HG03521 (cell line): ENCODE results near the gene ZC3H10.

Source experiments
- ATAC-seq: cut with Tn5 transposase; IDR thresholded peaks from one replicate; pipeline ENCODE4 v1.9.1; 2021; ENCODE audit warnings: mild to moderate bottlenecking, moderate library complexity; ENCODE audit not compliant: unreplicated experiment

ZC3H10 gene

DNA sequence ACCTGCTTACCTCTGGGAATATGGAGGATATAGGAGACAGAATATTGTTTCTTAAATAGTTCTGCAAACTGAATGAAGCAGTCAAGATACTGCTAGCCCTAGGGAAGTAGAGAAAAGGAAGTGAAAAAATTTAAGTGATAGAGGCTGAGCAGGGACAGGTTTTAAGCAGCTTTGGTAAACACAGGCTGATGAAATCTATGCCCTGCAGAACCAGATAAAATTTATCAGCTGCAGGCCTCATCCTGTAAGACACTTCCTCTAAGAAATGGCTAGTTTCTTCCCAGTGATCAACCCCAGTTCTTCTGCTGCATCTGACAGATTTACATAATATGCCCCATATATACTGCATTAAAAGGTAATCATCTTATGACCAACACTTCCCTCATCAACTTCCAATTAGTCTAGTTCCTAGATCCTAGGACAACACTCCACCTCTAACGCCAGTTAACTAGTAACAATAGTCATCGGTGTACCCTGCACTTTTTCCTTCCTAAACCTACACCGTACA, 8.7 kb downstream of the ZC3H10 start:
- ATAC-seq: no peak

DNA sequence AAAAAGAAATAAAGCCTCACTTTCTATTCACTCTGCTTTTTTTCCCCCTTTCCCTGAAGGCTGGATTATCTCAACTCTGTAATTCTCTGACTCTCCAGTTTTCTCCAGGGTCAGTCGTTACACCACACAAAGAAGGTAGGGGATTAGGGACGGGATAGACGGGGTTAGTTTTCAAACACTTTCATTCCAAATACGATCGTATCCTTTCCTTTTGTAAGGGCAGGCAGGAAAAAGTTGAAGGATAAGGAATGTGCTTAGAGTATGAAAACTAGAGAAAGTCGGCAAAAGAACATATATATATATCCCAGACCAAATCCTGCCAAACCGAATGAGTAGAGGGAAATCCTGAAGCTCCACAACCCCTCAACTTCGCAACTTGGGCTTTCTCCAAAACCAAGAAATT, 9.4 kb downstream of the ZC3H10 start:
- ATAC-seq: no peak

DNA sequence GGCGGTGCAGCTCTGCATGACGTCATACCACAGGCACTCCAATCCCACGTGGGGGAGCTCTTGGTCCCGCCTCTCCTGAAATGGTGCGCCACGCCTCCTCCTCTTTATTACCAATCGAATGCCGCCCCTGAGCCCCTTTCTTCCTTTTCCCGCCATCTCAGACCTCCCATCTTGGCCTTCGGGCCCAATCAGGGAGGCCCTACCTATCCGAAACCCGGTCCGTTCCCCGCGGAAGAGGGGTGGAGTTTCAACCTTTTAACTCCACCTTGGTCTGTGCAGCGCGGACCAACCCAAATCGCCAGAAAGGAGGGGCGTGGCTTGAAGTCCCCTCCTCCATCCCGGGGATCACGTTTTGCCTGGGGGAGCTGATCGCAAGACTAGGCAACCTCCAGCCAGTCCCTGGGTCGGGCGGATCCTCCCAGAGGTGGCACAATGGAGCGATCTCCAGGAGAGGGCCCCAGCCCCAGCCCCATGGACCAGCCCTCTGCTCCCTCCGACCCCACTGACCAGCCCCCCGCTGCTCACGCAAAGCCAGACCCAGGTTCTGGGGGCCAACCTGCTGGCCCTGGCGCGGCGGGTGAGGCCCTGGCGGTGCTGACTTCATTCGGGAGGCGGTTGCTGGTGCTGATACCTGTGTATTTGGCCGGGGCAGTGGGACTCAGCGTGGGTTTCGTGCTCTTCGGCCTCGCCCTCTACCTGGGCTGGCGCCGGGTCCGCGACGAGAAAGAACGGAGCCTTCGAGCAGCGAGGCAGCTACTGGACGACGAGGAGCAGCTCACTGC, 10.0 kb downstream of the ZC3H10 start, which contains the start of gene ESYT1:
ESYT1 (plus strand) TSS at position 380 of the 782 bp plus-strand sequence; CDS start at position 433, 53 bp downstream.
- ATAC-seq: peak; percentile 91

DNA sequence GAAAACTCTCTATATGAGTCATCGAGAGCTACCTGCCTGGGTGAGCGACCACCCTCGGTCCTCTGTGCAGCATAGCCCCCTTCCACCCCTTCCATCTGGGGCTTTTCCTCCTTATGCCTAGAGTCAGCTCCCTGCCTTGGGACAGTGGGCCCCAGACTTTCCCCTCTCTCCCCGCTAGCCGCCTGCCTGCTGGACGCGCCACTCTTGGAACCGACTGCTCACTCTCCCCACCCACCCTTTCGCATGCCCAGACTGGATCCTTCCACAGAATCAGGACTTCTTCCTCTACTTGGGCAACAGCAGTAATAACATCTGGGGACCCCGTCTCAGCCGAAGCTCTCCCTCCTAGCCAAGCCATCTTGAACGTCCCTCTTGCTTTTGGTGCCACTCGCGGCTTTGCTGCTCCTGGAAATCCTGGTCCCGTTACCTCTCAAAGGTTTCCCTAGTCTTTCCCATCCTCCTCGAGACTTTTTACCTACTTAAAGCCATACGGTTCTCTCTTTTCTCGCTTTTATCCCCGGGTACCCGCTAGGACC, 10.7 kb downstream of the ZC3H10 start:
- ATAC-seq: no peak

DNA sequence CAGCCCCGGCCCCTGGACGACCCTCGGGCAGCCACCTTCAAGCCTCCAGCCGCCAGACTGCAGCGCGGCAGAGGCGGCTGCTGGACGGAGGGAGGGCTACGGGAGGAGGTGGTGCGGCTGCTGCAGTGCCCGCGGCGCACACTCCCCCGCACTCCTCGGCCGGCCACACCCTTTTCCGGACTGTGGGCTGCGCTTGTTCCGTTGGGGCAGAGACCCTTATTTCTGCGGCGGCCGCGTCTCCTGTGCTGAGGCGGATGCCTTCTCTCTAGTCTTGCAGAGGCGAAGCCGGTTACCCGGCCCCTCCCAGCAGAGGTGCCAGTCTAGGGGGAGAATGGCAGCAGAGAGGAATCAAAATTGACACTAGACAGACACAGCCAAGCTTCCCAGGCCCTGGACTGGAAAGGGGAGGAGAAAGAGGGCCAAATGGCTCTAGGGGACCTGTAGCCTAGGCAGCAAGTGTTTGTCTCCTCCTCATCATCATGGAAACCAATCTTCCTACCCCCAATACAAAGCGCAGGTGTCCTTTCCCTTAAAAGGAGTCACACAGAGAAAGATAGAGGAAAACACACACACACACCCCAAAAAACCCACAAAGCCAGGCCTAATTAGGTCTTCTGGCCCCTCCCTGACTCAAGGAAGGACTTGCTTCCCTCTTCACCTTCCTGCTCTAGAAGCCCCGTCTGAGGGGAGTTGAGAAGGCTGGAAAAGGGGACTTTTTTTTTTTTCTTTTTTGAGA, 11.3 kb downstream of the ZC3H10 start:
- ATAC-seq: no peak

DNA sequence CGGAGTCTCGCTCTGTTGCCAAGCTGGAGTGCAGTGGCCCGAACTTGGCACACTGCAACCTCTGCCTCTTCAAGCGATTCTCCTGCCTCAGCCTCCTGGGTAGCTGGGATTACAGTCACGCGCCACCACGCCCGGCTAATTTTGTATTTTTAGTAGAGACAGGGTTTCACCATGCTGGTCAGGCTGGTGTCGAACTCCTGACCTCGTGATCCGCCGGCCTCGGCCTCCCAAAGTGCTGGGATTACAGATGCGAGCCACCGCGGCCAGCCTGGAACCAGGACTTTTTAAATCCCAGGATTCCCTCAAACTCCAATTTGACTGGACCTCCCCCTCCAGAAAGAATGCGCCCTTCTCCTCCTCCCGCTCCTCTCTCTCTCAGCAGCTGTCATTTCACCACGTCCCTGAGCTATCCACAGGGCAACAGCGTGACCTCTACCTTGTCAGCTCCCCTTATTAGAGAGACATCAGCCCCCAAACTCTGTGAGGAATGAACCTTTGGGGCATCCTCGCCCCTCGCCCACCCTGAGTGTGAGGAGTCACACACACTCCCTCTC, 12.0 kb downstream of the ZC3H10 start:
- no peak for ATAC-seq

DNA sequence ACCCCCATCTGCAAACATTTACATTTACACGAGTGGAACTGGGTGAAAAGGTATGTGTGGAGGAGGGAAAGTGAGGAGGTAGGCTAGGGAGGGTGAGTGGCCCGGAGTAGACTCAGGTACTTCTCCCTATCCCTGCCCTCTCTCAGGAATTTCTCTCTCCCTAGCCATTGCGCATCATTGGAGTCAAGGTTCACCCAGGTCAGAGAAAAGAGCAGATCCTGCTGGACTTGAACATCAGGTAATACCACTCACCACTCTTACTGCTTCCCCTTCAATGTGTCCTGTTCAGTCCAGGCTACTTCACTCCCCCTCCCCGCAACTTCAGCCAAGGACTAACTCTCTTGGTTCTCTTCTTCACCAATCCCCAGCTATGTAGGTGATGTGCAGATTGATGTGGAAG, 12.8 kb downstream of the ZC3H10 start:
- ATAC-seq: no peak

DNA sequence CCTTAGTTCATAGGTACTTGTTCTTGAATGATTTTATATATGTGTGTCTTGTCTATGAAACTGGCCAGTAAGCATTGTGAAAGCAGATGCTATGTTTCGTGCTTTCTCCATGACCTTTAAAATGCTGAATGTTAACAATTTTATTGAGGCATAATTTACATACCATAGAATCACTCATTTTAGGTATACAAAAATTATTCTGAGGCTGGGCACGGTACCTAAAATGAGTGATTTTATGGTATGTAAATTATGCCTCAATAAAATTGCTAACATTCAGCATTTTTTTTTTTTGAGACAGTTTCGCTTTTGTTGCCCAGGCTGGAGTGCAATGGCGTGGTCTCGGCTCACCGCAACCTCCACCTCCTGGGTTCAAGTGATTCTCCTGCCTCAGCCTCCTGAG, 16.8 kb downstream of the ZC3H10 start:
- no peak for ATAC-seq

DNA sequence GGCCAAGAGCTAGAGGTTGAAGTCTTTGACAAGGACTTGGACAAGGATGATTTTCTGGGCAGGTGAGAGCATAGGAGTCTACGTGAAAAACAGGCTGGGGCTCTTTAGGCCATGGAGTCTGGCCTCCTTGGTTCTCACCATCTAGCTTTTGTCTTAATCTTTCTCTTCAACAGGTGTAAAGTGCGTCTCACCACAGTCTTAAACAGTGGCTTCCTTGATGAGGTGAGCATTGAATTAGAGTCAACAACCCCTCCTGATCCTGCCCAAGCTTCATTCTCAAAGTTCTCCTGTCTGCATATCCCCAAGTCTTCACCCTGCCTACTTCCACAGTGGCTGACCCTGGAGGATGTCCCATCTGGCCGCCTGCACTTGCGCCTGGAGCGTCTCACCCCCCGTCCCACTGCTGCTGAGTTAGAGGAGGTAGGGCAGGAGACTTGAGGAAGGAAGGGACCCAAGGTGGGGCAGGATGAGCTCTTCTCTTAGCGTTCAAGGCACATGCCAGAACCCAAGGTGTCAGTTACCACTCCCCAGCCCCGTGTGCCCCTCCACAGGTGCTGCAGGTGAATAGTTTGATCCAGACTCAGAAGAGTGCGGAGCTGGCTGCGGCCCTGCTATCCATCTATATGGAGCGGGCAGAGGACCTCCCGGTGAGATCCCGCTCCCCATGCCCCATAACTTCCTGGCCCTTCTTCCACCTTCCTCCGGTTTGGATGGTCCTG, 19.9 kb downstream of the ZC3H10 start:
- no peak for ATAC-seq

DNA sequence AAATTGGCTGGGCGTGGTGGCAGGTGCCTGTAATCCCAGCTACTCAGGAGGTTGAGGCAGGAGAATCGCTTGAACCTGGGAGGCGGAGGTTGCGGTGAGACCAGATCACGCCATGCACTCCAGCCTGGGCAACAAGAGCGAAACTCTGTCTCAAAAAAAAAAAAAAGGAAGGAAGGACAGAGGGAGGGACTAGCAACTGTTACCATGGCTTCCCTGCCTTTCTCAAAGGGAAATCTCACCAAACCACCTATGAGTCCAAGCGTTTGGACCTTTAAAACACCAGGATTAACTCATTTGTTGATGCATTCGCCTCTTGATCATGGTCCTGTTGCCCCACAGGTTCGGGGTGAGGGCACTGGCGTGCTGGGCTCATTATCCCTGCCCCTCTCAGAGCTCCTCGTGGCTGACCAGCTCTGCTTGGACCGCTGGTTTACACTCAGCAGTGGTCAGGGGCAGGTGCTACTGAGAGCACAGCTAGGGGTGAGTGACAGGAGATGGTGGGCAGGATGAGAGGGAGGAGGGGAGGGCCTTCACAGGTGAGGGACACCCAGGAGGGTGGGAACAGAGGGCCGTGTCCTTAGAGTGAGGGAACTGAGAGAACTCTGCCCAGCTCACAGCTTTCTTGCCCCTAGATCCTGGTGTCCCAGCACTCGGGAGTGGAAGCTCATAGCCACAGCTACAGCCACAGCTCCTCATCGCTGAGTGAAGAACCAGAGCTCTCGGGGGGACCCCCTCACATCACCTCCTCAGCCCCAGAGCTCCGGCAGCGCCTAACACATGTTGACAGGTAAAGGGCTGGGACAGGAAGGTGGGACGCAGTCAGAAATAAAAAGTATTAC, 24.1 kb downstream of the ZC3H10 start:
- no peak for ATAC-seq

DNA sequence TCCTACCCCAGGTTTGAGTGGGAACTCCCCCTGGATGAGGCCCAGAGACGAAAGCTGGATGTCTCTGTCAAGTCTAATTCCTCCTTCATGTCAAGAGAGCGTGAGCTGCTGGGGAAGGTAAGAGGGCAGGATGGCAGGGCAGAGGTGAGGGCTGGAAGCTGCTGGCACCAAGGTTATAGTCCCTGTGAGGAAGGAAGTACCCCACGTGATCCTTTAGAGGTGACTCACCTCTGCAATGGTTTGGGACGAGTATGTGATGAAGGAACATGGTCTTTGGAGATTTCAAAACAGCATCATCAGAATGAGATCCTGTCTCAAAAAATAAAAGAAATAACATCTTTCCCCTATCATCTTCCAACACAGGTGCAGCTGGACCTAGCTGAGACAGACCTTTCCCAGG, 25.2 kb downstream of the ZC3H10 start:
- no peak for ATAC-seq

DNA sequence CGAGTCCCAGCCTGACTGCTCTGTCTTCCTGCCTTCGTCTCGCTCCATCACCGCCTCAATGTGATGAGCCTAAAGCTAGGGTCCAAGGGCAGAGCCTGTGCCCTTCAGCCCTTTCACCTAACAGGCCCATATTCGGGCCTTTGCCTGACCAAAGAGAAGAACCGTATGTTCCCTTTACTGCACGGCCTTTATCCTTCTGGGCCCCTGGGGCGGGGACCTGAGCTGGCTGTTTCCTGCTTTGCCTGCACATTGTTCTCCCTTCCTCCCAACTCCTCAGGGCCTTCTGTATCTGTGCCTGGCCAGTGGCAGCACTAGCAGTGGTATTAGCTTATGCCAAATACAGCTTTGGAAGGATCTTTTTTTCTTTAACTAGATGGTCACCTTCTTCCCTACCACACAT, 25.8 kb downstream of the ZC3H10 start:
- no peak for ATAC-seq

DNA sequence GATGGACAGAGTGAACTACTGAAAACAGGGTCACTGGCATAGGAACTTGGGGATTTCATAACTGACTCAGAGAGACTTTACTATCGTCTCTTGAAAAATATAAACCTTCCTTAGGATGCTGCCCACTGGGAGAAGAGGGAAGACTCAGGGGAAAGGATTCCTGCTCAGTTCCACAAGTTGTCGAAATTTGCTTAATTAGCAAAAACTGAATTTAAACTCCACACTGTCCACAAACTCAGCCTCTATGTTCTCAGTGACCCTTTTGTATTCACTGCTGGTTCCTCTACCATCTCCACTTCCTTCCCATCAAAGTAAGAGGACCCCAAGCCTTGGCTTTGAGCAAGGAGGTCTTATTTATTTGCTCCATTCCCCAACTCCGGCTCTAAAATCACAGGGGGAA, 27.2 kb downstream of the ZC3H10 start:
- ATAC-seq: no peak

DNA sequence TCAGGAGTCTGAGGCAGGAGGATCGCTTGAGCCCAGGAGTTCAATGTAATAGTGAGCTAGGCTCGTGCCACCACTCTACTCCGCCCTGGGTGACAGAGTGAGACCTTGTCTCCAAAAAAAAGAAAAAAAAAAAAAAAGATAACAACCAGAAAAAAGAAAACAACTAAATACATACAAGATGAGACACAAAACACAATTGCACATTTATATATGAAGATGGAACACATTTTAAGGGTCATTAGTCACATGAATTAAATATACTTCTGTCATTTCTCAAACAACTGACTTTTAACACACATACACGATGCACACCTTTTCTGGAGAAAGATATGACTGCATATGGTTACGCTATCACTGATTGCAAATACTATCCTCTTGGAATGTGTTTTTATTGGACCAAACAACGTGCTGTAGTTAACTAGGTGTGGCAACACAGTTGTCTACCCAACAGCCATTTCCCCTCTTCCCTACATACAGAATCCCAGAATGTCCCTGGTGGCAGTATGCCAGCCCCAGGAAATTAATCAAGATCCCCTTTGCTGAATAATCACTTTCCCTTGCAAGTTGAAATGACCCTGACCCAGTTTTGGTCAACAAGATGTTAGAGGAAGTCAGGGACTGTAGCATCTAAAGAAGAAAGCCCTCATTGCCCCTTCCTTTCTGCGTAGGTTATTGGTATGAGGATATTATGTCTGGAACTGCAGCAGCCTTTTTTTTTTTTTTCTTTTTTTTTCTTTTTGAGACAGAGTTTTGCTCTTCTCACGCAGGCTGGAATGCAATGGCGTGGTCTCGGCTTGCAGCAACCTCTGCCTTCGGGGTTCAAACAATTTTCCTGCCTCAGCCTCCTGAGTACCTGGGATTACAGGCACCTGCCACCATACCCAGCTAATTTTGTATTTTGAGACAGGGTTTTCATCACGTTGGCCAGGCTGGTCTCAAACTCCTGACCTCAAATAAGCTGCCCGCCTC, 28.7 kb downstream of the ZC3H10 start:
- ATAC-seq: no peak

DNA sequence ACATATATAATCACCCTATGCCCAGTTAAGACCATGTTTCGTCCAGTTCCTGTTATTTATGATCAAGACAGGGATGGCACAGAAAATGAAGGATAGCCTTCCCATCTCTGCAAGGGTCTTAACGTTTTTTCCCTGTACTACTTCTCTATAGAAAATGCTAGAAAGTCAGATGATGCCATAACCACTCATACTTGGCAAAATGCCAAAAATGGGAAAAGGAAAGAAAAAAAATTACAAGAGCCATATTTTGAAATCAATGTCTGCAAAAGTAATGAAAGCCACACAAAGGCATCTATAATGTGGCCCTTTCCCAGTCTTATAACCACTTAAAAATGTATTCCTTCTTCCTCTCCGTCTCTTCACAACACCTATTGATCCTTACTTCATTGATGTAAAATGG, 32.5 kb downstream of the ZC3H10 start:
- no peak for ATAC-seq

DNA sequence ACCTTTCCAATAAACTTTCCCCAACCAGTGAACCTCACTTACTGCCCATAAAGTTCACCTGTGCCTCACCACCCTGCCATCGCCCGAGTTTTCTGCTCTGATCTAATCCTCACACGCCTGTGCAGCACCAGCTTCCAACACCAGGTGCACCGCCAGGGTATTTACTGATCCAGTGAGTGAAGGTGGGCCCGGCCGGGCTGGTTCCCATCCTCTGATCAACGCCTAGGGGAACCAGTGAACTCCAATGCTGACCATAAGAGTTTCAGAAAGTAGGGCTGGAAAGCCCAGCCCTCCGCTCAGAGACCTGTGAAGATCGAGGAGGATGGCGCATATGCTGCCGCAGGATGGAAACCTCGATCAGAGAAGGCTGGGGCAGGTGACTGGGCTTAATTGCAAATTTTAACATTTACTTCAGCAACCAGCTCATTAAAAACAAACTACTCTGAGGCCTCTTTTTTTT, 33.6 kb downstream of the ZC3H10 start:
- peak; percentile 28 for ATAC-seq

DNA sequence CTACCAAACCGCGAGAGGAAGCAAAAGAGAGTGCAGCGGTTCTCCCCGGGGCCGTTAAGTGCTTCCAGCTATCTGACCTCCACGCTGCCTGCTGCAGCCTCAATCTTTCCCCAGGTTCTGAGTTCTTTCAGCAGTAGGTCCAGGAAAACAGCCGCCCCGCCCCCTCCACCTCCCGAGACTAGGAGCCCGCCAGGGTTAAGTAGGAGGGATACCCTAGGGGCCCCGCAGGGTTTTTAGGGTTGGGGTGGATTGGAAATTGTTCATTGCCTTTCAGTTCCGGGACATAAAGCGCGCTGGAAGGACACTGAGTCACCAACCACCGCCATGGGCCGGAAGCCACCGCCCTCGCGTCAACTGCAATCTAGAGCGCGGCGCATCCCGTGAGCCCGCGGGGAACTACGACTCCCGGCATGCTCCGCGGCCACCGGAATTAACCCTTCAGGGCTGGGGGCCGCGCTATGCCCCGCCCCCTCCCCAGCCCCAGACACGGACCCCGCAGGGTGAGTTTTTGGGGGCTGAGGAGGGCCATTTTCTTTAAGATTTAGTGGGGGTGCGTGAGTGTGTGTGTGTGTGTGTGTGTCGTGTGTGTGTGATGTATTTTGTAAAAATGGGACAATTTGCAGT, 34.2 kb downstream of the ZC3H10 start, which contains the start of gene MYL6B:
MYL6B (plus strand) TSS at position 456 of the 624 bp plus-strand sequence. CDS start 1,332 bp downstream, outside the sequence.
- peak; percentile 87 for ATAC-seq
